COR-L47 (cell line): ENCODE data around the gene DENND6B.

ENCODE experiments used
- DNase-seq: peaks from one replicate; lab custom pipeline; 2025; lab: John Stamatoyannopoulos, UW

Gene DENND6B

DNA sequence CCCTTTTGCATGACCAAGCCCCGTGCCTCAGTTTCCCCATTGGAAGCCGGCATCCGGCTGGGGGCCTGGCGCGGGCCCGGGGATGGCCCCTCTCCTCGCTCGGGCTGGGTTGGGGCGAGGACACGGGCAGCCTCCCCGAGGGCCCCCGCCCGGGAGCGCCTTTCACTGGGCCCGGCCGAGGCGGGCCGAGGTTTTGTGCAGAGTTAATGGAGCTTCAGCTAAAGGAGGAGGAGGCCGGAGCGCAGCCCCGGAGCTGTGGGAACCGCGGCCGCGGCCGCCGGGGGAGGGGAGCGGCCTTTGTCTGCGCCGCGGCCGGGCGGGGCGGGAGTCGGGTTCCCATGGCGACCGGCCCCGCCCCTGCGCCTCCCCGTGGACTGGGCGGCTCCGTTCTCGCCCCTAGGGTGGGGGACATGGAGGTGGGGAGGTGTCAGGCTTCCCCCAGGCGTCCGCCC is 55.3 kb downstream of the DENND6B start:
- DNase-seq: peak; percentile 71

DNA sequence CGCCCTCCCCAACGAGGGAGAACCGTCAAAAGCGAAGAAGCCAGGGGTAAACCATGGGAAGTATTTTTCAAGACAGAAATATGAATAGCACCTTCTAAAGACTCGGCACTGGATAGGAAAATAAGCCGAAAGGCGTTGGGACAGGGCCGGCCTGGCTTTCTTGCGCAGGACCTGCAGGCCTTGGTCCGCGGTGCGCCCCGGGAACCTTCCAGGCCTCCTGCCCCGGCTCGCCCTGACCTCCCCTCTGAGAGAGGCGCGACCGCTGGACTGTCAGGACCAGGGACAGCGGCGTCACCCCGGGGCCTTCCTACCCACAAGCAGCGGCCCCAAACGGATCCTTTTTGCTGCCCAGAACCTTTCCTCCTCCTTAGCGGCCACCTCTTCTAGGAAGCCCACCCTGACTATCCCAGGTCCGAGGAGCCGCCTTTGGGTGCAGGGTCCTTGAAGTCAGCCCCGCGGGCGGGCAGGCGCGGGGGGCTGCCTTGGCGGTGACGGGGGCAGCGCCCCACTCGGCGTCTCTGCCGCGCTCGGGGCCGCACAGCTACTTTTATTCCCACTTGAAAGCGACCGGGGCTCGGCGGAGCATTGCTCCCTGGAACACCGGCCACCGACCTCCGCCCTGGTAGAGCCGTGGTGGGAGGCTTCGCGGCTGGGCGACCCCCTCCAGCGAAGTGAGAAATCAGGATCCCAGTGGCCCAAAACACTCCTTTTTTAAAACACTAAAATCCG is 56.0 kb downstream of the DENND6B start:
- DNase-seq: no peak

- DNase-seq: peak; percentile 55
Observed at GRCh38 chr22:50269970-50270665, 56.7 kb downstream of the DENND6B start, which contains the start of gene MAPK11. Gene MAPK11, minus strand, starts transcription at chr22:50270380. Its CDS starts 88 bp downstream, at chr22:50270292.

- no peak for DNase-seq
Observed at GRCh38 chr22:50269573-50269969, 57.2 kb downstream of the DENND6B start.

DNA sequence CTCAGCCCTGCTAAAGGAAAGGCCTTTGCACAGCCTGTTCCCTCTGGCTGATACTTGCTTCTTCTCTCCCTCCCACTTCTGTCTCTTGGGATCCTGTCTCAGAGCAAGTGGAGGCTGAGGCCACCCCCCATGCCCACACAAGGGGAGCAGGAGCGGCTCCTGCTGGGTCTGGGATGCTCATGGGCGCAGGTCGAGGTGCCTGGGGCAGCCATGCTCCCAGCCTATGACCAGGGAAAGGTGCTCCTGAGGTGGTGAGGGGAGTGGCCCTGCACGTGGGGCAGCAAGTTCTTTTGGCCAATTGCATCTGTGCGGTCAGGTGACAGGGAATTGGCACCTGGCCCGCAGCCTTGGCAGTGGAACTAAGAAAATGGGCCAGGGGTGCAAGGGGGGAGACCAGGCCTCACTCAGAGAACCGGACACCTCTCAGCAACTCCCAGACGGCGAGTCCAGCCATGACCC is 58.1 kb downstream of the DENND6B start:
- DNase-seq: peak; percentile 47

DNA sequence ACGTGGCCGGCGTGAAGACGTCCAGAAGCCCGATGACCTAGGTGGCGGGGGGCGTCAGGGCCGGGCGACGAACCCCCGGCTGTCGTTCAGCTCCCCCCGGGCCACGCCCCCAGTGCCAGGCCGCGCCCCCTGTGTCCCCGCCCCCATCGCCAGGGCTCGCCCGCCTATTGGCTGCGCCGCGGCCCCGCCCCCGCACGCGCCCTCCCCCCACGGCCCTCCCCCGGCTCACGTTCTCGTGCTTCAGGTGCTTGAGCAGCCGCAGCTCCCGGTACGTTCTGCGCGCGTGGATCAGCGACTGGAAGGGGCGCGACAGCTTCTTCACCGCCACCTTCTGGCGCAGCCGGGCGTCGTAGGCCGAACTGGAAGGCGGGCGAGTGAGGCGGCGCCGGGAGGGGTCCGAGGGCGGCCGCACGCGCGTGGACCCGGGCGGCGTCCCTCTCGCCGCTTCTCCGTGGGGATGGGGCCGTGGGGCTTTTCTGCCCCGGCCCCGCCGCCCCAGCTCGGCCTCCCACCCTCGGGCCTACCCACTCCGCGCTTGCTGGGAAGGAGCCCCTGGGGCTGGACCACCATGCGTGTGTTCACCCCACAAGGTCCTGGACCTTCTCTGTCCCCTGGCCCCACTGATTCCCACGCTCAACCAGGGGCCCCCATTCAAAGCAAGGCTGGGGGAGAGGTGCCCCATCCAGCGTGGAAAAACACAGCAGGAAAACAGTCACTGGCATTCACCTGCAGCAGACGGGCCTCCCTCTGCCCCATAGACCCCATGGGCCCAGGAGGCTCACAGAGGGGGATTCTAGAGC is 59.0 kb downstream of the DENND6B start:
- DNase-seq: no peak

DNA sequence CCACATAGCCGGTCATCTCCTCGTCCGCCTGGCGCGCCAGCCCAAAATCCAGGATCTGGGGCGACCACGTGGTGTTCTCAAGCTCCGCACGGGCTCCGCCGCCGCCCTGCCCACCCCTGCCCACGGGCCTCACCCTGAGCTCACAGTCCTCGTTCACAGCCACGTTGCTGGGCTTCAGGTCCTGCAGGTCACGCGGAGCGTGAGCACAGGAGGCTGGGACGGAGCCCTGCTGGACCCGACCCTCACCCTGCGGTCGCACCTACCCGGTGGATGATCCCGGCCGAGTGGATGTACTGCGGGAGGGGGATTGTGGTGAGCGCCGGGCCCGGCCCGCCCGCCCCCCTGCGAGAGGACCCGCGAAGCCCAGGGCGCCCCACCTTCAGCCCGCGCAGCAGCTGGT is 59.8 kb downstream of the DENND6B start:
- DNase-seq: no peak

DNA sequence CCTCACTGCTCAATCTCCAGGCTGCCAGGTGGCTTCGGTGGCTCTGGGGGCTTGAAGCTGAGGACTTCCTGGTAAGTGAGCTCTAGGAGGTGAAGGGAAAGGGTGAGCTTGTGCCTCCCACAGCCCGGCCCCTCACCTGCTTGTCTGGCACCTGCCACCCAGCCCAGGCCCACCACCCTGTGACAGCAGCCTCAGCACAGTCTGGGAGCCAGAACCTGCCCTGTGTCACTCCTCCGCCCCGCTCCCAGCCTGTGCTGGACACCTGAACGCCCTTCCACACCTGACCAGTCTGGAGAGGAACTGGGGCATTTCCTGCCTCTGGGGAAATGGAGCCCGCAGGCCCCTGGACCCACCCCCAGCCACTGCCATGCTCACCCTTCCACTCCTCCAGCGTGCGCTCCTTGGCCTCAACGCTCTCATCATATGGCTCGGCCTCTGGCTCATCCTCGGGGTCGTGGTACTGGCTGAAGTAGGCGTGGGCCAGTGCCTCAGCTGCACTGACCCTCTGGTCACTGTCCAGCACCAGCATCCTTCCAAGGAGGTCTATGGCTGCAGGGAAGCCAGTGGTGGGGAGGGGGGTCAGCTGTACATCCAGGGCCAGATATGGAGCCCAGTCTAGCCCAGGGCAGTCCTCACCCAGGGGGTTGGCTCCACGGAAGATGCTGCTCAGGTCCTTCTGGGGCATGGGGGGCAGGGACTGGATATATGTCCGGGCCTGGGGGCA is 61.7 kb downstream of the DENND6B start:
- no peak for DNase-seq

DNA sequence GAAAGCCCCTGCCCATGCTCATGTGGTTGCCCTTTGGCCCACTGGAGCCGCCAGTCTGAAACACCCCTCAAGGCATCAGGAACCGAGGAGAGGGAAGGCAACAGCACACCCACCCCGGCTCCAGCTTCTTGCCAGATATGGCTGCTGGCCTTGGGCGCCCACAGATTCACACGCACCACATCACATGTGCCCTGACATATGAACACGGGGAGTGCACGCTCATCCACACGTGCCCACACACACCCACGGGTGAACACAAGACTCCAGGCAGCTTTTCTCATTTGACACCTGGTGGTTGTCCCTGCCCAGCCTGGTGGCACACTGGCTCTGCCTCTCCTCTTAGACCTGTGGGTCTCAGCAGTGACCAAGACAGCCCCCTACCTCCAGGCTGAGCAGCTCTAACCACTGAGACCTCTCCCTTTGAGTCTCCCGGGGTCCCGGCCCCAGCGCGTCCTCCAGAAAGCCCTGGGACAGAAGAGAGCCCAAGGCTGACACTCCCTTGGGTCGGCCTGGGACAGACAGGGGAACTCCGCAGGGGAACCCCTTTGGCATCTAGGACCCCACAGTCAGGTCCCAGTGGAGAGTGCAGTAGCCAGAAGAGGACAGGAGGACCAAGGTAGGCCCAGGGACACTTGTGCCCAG is 62.6 kb downstream of the DENND6B start:
- DNase-seq: no peak

DNA sequence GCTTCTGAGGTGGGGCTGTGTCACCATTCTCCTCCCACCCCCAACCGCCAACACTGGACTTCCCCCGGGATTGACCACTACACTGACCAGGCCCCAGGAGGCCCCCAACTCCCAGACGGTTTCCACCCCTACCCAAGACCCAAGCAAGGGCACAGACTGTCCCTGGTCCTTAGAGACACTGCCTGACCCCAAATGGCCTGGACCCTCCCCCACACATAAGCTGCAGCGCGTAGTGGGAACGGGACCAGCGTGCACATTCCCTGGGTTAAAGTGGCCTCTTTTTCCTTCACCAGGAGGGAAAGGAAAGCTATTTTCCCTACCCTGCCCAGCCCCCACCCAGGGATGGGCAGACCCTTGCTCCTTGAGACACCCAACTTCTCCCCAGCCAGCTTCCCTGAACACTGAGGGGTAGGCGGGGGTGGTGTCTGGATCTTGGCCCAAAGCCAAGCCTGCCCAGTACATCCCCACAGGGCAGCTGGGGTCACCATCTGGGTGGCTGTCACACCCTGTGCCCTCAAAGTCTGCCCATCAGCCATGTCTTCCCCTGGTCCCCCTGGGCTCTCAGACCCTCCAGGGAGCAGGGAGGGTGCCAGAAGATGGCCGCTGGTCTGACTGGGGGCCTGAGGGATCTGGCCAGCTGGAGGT is 63.7 kb downstream of the DENND6B start:
- DNase-seq: no peak

DNA sequence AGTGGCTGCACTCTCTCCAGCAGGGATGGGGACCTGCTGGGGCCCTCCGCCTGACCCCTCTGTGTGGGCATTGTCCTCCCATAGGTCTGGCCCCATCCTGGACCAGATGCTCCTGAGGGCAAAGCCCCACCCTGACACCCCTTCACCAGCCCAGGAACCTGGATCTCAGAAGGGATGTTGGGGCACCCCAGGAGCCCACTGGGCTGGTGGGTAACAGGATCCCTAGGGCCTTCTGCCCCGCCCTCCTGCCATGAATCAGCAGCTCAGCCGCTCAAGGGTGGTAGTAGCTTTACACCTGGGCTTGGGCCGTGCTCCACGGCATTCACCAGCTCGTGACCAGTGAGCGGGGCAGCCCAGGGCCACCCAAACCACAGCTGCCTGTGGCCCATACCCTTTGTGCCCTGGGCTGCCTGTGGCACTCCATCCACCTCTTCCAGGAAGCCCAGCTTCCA is 64.3 kb downstream of the DENND6B start:
- DNase-seq: no peak

DNA sequence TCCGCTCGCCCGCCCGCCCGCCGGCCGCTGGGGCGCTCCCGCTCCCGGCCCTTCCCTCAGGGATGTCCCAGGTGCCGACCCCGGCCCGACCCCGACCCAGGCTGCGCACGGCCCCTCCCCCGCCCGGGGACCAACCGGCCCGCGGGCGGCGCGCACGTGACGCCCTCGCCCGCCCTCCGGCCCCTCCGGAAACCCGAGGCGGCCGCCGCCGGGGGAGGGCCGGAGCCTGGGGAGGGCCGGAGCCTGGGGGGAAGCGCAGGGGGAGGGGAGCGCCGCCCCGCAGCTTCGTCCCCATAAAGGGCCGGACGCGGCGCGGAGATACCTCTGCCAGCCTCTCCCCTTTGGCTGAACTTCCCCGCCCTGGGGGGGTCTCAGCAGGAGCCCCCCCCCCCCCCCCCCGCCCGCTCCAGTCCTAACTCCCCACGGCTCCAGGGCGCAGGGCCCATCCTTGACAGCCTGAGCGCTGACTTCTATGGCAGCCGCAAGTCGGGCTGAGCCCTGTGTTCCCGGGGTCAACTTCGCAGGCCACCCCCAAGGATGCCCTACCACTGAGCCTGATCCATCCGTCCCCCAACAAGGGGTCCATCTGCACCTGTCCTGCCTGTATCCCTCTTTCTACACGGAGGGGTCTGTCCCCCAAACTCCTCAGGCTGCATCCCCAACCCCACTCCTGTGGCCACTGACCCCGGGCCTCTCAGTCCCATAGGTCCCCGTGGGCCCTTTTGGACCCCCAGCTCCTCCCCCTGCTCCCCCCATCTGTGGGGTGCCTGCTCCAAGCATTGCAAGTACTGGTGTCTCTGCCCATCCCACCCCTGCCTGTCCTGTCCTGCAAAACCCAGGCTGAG is 65.0 kb downstream of the DENND6B start, which contains the start of gene MAPK12:
Gene MAPK12, minus strand, starts transcription at position 69 of the 845 bp plus-strand sequence. CDS start 174 bp downstream, outside the sequence.
- peak; percentile 51 for DNase-seq

DNA sequence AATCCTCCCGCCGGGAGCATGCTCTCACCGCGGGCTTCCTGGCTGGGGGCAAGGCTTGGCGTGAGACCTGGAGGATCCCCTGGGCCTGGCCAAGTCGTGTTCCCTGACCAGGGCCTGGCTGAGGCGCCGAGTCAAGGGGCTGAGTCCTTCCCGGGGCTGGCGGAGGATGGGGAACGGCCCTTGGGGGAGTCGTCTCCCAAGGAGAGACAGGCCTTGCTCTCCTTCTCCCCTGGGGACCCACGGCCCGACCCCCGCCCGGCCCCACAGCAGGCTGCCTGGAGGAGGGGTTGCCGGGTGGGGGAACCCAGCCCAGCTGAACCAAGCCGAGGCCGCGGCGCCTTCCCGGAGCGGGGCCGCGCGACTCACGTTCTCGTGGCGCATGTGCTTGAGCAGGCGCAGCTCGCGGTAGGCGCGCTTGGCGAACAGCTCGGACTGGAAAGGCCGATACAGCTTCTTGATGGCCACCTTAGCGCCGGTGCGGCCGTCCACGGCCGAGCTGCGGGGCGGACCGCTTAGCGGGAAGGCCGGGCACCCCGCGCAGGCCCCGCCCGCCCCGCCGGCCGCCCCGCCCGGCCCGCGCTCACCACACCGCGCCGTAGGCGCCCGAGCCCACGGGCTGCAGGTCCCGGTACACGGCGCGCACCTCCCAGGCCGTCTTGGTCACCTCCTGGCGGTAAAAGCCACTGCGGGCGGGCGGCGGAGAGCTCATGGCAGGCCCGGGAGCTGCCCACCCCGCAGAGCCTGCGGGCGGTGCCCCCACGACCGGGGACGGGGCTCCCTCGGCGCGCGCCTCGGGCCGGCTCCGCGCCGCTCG is 65.8 kb downstream of the DENND6B start:
- DNase-seq: peak; percentile 43

DNA sequence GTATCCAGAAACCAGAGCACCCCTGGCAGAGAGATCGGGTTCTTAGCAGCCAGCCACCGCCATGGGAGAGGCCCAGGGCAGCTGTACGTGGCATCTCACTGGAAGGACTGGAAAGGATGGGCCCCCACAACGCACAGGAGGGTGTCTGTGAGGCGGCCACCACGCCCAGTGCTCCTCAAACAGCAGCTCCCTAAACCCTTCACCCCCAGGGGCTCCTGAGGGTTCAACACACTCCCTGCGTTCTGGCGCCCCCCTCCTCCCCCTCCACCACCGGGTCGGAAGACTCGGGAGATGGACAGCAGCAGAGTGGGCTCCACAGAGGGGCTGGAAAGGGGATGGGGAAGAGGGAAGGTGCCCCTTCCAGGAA is 66.4 kb downstream of the DENND6B start:
- no peak for DNase-seq

- no peak for DNase-seq
Observed at GRCh38 chr22:50259302-50259701, 67.5 kb downstream of the DENND6B start.
